GM18505 (cell line): ENCODE measurements around the gene PLCG2.

Experiments
- ATAC-seq: cut with Tn5 transposase; IDR thresholded peaks from one replicate; pipeline ENCODE4 v1.9.1; 2021; ENCODE audit not compliant: unreplicated experiment
- POLR2A ChIP-seq: IDR thresholded peaks from 4 replicates; pipeline ENCODE4 v1.6.1; 2011; ENCODE audit warnings: borderline replicate concordance; ENCODE audit not compliant: insufficient read depth, insufficient read length; ENCODE audit errors: extremely low read depth

PLCG2 gene

GRCh38 chr16:81900456-81900855, 121.4 kb downstream of the PLCG2 start:
- no peak for TF ChIP-seq POLR2A

DNA sequence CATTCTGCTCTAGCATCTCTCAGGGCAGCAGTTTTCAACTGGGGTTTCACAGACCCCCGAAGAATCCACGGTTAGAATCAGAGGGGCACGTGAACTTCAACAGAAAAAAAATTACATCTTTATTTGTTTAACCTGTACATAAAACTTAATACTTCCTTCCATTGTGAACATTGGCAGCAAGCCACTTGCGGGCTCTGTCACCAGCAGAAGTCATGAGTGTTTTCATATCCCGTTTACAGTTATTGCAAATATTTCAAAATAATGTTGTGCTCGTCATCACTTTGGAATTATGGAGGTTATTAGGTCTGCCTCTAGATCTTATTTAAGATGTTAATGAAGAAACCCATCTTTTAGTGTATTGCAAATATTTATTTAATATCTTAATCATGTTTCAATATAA, 122.4 kb downstream of the PLCG2 start:
- no peak for ATAC-seq
- TF ChIP-seq POLR2A = no peak

More at GRCh38 chr16:81900456-81900855, 121.4 kb downstream of the PLCG2 start:
- no peak for ATAC-seq

GRCh38 chr16:81902025-81902424, 122.9 kb downstream of the PLCG2 start:
- no peak for ATAC-seq
- TF ChIP-seq POLR2A = no peak

GRCh38 chr16:81904320-81904719, 125.2 kb downstream of the PLCG2 start:
- ATAC-seq = no peak
- no peak for TF ChIP-seq POLR2A

- ATAC-seq = no peak
- TF ChIP-seq POLR2A = no peak
Observed at GRCh38 chr16:81905277-81905676, 126.2 kb downstream of the PLCG2 start.

DNA sequence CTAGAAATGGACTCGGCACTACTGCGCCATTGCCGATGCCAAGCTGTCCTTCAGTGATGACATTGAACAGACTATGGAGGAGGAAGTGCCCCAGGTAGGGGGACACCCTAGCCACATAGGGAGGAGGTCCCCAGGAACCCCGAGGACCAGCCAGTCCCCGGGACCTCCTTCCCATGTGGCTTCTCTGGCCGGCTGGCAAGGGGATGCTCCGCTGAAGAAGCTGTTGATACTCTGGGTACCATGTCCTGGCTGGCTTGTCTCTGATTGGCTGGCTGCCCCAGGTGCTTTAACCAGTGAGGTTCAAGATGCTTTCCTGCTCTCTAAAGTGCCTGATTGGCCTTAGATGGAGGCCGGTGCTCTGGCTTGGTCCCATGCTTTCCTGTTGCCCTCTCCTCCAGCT, 128.6 kb downstream of the PLCG2 start:
- TF ChIP-seq POLR2A = no peak
- ATAC-seq = no peak

DNA sequence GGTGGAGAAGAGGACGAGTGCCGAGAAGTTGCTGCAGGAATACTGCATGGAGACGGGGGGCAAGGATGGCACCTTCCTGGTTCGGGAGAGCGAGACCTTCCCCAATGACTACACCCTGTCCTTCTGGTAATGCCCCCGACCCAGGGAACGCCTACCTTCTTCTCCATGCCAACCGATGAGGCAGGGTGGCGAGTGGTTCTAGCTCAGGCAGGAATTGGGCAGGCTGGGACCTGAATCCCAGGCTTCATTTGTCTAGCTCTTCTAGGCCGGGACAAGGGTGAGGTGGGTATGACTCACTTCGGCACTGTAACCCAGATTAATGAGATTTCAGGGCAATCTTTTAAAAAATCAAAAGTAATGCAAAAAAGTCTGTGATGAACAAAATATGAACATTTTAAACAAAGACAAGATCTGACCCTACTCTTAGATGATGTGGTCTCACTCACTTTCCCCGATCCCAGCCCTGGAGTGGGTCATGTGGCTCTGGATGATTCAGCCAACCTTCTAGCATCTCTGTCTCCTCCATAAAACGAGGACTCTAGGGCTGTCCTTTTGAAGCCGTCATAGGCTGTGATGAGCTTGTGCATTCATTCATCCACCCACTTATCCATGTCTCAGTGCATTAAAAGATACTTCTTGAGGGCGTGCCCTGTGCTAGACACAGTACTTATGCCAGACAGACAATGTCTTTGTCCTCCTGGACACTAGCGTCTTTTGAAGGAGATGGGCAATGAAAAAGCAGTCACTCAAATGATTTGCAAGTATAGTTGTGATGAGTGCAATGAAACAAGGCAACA, 129.6 kb downstream of the PLCG2 start:
- no peak for ATAC-seq
- peak; percentile 19 for TF ChIP-seq POLR2A

GRCh38 chr16:81910366-81910885, 131.3 kb downstream of the PLCG2 start:
- ATAC-seq = no peak
- TF ChIP-seq POLR2A = peak; percentile 20

DNA sequence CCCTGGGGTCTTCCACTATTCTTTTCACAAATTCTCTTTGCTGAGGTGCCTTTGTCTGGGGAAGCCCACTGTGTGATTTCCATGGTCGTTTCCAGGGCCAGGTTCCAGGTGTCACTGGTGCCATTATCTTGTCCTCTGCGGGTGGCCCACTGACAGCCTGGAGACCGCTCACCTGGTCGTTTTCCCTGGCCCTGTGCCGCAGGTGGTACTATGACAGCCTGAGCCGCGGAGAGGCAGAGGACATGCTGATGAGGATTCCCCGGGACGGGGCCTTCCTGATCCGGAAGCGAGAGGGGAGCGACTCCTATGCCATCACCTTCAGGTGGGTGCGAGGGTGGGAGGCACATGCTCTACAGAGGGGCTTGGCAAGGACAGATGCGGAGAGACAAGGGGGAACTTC, 133.3 kb downstream of the PLCG2 start:
- ATAC-seq = no peak
- TF ChIP-seq POLR2A = no peak

GRCh38 chr16:81913222-81913621, 134.1 kb downstream of the PLCG2 start:
- ATAC-seq = no peak
- TF ChIP-seq POLR2A = no peak

GRCh38 chr16:81917375-81917774, 138.3 kb downstream of the PLCG2 start:
- ATAC-seq = no peak
- TF ChIP-seq POLR2A = no peak

DNA sequence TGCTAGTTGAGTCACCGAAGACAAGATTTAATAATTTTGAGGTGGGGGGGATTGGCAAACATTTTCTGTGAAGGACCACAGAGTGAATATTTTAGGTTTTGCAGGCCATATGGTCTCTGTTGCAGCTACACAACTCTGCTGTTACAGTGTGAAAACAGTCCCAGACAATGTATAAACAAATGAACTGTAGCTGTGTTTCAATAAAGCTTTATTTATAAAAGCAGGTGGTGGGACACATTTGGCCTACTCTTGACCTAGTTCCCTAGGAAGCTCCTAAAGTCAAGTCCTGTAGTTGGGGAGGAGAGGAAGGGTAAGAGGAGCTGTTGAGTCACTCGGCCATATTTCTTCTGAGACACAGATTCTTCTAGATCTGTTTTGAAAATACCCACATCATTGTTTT, 139.8 kb downstream of the PLCG2 start:
- no peak for TF ChIP-seq POLR2A
- no peak for ATAC-seq

- ATAC-seq = no peak
- no peak for TF ChIP-seq POLR2A
Observed at GRCh38 chr16:81920498-81920897, 141.4 kb downstream of the PLCG2 start.

GRCh38 chr16:81921085-81921814, 142.2 kb downstream of the PLCG2 start:
- TF ChIP-seq POLR2A = no peak
- no peak for ATAC-seq
